HUES48 (cell line): Measurements from ENCODE around the gene ALPI.
"Not testable (repeated sequence)": the region's sequence is repeated elsewhere in the genome, so short reads cannot be mapped to it uniquely, and the experiment has no call there.

Experiments
- H3K27ac ChIP-seq: one replicate; pipeline ENCODE4 v1.7.0; 2013; ENCODE audit warnings: low read depth, low read length, inconsistent platforms
- H3K27me3 ChIP-seq: 2 replicates; pipeline ENCODE4 v1.6.1; 2013; ENCODE audit warnings: mild to moderate bottlenecking, low read length; ENCODE audit not compliant: control insufficient read depth, insufficient read depth
- H3K36me3 ChIP-seq: 2 replicates; pipeline ENCODE4 v1.6.1; 2013; ENCODE audit warnings: low read length; ENCODE audit not compliant: control insufficient read depth, insufficient read depth
- H3K4me1 ChIP-seq: 2 replicates; pipeline ENCODE4 v1.6.1; 2013; ENCODE audit warnings: mild to moderate bottlenecking, low read length; ENCODE audit not compliant: control insufficient read depth, insufficient read depth
- H3K4me3 ChIP-seq: 2 replicates; pipeline ENCODE4 v1.5.1; 2013; ENCODE audit warnings: mild to moderate bottlenecking, low read depth, low read length
- H3K9ac ChIP-seq: 2 replicates; pipeline ENCODE4 v1.6.1; 2013; ENCODE audit warnings: mild to moderate bottlenecking, low read depth, low read length, moderate library complexity
- H3K9me3 ChIP-seq: 2 replicates; pipeline ENCODE4 v1.6.1; 2013; ENCODE audit warnings: low read length; ENCODE audit not compliant: control insufficient read depth, insufficient read depth

Gene ALPI

DNA sequence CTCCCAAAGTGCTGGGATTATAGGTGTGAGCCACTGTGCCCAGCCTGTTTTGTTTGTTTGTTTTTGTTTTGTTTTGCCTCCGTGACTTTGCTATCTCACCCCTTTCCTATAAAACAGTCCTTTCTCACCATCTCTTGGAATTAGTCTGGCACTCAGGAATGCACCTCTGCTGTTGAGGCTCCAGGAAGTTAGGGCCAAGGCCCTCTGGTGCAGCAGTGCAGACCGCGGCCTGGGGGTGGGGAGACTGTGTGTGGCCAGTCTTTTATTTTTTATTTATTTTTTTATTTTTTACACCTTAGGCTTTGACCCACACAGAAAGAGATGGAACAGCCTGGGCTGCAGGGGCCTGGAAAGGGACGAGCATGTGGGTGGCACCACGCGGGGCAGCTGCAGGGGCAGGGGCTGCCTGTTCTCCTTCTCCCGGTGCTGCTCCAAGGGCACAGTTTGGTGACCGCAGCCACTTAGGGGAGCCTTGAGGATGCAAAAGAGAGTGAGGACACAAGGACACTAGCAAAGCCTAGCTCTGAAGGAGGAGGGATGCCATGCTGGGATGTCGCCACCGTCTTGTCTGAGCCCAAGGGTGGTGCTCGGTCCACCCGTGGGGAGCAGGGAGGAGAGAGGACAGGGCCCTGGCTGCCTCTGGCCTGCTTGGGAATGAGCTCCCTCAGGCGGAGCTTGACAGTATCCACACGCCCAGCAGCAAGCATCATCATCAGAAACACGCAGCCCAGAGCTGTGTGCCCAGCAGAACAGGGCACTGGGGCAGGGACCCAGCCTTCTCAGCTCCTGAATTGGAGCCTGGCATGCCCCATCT, 19.4 kb upstream of the ALPI start:
- Histone ChIP-seq H3K36me3 (no peaks in the 10 kb centered on the region), H3K9ac (no peak overlapping the region), H3K4me1 (peaks cover 11% of the 10 kb centered on the region; the same call in 1 of the 2 replicates), H3K27ac (no peak overlapping the region), H3K4me3 (no peak overlapping the region), H3K9me3 (no peaks in the 10 kb centered on the region), H3K27me3 (no peaks in the 10 kb centered on the region)

DNA sequence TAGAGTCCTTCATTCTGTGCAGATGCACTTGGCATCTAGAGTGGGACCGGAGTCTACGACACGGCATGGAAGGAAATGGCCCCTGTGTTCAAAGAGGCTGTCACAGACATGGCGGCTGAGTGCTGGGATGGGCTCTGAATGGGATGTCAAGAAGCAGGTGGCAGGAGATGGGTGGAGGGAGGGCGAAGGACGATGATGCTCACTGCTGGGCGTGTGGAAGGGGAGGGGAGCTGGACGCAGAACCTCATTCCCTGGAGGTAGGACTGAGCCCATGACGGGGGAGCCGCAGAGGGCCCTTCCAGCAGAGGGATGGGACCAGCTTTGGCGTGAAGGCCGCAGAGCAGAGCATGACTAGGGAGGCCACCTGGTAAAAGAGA, 18.8 kb upstream of the ALPI start:
- no peak overlapping the region for H3K4me3 ChIP-seq
- no peak overlapping the region for H3K27ac ChIP-seq
- H3K9me3 ChIP-seq: no peaks in the 10 kb centered on the region
- H3K36me3 ChIP-seq: no peaks in the 10 kb centered on the region
- H3K9ac ChIP-seq: no peak overlapping the region
- H3K27me3 ChIP-seq: no peaks in the 10 kb centered on the region
- H3K4me1 ChIP-seq: peaks cover 11% of the 10 kb centered on the region; the same call in 1 of the 2 replicates

GRCh38 chr2:232438091-232438490, 17.9 kb upstream of the ALPI start:
- Histone ChIP-seq H3K27ac (no peak overlapping the region), H3K9ac (no peak overlapping the region), H3K36me3 (no peaks in the 10 kb centered on the region), H3K27me3 (no peaks in the 10 kb centered on the region), H3K9me3 (no peaks in the 10 kb centered on the region), H3K4me1 (0 out of 2 replicates have a peak, but pooled peaks cover 3% of the 10 kb centered on the region), H3K4me3 (no peak overlapping the region)

DNA sequence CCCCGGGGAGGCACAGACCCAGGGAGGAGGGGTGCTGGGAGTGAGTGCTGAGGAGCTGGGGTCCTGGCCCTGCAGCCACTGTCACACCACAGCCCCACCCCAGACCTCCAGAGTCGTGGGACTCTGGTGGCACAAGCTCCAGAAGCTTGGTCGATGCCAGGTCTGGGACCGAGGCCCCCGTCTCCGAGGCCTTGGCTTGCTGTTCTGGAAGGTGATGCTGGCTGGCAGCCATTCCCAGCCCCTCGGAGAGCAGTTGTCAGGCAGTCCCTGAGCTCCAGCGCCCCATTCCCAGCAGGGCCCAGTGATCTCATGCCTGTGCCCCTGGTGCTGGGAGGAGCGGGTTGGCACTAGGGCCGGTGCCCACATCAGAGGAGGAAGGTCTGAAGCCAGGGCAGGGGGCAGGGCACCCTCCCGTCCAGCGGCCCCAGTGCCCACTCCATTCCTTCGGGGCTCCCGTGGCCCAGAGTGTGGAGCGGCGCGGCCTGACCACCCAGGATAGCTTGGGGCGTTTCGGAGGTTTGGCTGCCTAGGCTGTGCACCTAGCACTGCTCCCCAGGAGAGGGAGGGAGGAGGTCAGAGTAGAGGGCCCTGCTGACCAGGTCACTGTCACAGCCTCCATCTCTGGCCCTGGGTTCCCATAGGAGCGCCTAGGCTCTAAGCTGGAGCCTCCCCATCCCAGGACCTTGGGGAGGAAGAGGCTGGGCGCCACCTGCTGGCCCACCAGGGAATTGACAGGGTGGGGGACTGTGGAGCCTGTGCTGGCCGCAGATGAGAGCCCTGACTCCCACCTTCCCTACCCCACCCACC, 16.8 kb upstream of the ALPI start:
- H3K9me3 ChIP-seq: no peaks in the 10 kb centered on the region
- no peaks in the 10 kb centered on the region for H3K36me3 ChIP-seq
- no peaks in the 10 kb centered on the region for H3K27me3 ChIP-seq
- no peak overlapping the region for H3K4me3 ChIP-seq
- H3K27ac ChIP-seq: no peak overlapping the region
- no peak overlapping the region for H3K9ac ChIP-seq
- 0 out of 2 replicates have a peak, but pooled peaks cover 3% of the 10 kb centered on the region for H3K4me1 ChIP-seq

- Histone ChIP-seq H3K9me3 (no peaks in the 10 kb centered on the region), H3K27me3 (no peaks in the 10 kb centered on the region), H3K27ac (no peak overlapping the region), H3K9ac (no peak overlapping the region), H3K4me3 (no peak overlapping the region), H3K4me1 (0 out of 2 replicates have a peak, but pooled peaks cover 3% of the 10 kb centered on the region), H3K36me3 (no peaks in the 10 kb centered on the region)
Observed at GRCh38 chr2:232439758-232440135, 16.2 kb upstream of the ALPI start.

DNA sequence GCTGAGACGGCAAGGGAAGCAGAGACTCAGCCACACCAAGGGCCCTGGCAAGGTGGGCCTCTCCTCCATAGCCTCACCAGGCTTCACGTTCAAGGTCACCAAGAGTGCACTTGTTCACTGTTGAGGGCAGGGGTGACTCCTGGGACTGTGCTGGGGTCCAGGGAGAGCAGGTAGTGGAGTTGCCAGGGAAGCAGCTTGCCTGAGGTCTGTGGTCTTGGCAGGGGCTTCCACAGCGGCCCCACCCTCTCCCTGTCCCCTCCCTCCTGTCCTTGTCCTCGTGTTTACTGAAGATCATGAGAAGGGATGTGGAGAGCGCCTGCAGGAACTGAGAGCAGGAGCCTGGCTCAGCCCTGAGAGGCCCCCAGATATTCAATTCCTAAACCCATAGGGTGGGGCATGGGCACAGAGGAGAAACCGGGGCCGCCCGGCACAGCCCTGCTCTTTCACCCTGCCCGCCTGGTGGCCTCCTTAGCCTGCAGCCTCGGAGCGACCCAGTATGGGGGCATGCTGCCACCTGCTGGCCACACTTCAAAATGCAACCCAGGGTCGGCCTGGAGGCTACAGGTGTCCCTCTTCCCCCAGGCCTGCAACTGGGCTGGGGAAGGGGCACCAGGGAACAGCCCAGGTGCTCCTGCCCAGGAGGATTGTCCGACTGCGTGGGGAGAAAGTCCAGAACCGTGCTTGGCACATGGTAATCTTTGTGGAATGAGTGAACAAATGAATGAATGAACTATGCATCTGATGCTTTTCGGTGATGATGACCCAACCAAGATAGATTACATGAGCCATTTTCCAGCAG, 15.5 kb upstream of the ALPI start:
- not testable (repeated sequence) for H3K4me3 ChIP-seq, H3K9me3 ChIP-seq, H3K4me1 ChIP-seq, H3K27me3 ChIP-seq, H3K27ac ChIP-seq, H3K9ac ChIP-seq, H3K36me3 ChIP-seq

DNA sequence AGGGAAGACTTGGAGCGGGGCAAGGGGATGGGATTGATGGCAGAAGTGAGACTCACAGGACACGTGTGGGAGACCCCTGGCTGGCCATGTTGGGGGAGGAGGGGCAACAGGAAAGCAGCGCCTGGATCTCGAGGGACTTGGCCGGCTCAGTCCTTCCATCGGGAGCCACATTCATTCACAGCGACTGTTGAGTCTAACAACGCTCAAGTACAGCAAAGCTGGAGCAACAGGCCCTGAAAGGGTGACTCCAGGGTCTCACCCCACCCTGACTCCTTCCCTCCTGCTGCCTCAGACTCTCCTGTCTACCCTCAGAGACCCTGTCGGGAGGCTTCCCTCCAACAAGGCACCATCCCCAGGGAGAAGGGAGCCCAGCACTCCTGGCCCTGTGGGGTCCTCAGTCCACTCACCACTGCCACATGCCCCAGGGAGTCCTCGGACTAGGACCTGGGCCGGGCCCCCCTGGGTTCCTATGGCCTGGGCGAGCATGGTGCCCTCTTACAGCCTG, 14.8 kb upstream of the ALPI start:
- Histone ChIP-seq H3K36me3 (no peaks in the 10 kb centered on the region), H3K9me3 (no peaks in the 10 kb centered on the region)

DNA sequence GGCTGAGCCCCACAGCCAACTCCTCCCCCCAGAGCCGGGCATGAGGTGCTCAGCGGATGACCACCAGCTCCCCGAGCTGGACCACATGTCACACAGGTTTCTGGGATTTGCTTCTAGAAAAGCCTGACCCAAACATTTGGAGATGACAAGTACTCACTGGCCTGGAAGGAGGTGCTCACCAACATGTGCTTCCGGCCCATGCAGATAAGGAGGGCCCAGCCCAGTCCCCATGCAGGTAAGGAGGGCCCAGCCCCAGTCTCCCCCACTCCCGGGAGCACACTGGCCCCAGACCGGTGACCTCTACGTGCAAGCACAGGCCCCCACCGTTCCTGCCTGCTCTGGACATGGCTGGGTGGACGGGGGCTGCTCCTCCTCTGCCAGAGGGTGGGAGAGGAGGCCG, 14.0 kb upstream of the ALPI start:
- not testable (repeated sequence) for H3K4me1 ChIP-seq, H3K27ac ChIP-seq, H3K36me3 ChIP-seq, H3K9ac ChIP-seq, H3K4me3 ChIP-seq, H3K27me3 ChIP-seq, H3K9me3 ChIP-seq

More for the DNA sequence above, 14.8 kb upstream of the ALPI start:
- 0 out of 2 replicates have a peak, but pooled peaks cover 3% of the 10 kb centered on the region for H3K4me1 ChIP-seq
- no peaks in the 10 kb centered on the region for H3K27me3 ChIP-seq
- H3K27ac ChIP-seq: no peak overlapping the region
- no peak overlapping the region for H3K4me3 ChIP-seq
- H3K9ac ChIP-seq: no peak overlapping the region

DNA sequence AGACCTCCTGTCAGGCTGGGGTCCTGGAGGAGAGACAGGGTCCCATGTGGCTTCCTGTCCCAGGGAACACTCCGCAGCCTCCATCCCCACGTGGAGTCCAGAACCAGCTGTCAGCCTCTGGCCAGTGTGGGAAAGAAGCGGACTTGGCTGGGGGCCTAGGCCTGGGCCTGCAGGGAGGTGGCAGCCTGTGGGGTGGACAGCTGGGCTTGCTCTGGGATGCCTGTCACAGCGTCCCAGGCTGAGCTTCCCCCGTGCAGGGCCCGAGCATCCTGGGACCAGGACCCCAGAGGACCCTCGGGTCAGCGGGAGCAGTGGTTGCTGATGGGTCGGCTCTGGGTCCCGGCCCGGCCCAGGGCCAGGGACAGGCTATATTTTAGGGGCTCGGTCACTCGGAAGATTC, 13.5 kb upstream of the ALPI start:
- H3K9ac ChIP-seq, H3K27ac ChIP-seq, H3K9me3 ChIP-seq, H3K4me1 ChIP-seq, H3K27me3 ChIP-seq, H3K36me3 ChIP-seq, H3K4me3 ChIP-seq: not testable (repeated sequence)

GRCh38 chr2:232443047-232443446, 12.9 kb upstream of the ALPI start:
- H3K27me3 ChIP-seq, H3K36me3 ChIP-seq, H3K4me1 ChIP-seq, H3K27ac ChIP-seq, H3K4me3 ChIP-seq, H3K9me3 ChIP-seq, H3K9ac ChIP-seq: not testable (repeated sequence)
